Body of pancreas (tissue), 4 donors: Measurements from ENCODE around the gene HNRNPH2.

Experiments used
- CTCF ChIP-seq, 7 experiments: fragments of 450-650 bp in 4 of 7; fragments of 200-600 bp in 3 of 7; sonication (generic) in 3 of 7; IDR thresholded peaks; one replicate each; pipeline ENCODE4 v1.5.1; 2016 to 2019; ENCODE audit warnings: antibody characterized with exemption in 7 of 7
- POLR2A ChIP-seq, 3 donors: fragments of 450-650 bp; IDR thresholded peaks; one replicate each; pipeline ENCODE4 v1.6.1; 2016; ENCODE audit warnings: antibody characterized with exemption in 3 of 3, mild to moderate bottlenecking in 2 of 3

GRCh38 chrX:101399825-101400224 is 8.2 kb upstream of the HNRNPH2 start:
- TF ChIP-seq CTCF (IDR thresholded peaks at IDR 0.05) (no peak), POLR2A (IDR thresholded peaks at IDR 0.05) (no peak)
